ENCODE data around the gene PDE6G.

DNA sequence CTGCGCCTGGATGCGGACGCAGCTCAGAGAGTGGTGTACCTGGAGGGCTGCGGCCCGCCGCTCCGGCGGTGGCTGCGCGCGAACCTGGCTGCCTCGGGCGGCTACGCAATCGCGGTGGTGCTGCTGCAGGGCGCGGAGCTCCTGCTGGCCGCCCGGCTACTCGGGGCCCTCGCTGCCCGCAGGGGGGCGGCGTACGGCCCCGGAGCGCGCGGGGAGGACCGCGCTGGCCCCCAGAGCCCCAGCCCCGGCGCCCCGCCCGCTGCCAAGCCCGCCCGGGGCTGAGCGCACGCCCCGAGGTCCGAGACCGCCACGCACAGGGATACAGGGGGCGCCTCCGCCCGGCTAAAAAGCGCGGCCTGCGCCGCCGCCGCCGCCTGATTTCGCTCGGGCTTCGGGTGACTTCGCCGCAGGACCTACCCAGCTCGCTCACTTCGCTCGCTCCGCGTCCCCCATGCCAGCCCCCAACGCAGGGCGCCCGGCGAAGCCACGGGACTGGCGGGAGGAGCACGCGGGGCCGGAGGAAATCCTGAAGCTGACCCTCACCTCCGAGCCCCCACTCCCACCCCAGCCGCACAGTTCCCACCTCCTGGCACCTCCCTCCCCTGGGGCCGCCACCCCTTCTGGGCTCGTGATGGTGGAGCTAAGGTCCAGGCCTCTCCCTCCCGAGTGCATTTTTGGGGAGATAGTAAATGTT lies 8.2 kb downstream of the PDE6G start:
- TF ChIP-seq POLR2A (IDR thresholded peaks at IDR 0.05) (no peak), POLR2AphosphoS5 (IDR thresholded peaks at IDR 0.05; ENCODE audit: insufficient read depth in 1 of 2, low read depth in 1 of 2) (no peak)
- TF ChIP-seq, protein P1, sequence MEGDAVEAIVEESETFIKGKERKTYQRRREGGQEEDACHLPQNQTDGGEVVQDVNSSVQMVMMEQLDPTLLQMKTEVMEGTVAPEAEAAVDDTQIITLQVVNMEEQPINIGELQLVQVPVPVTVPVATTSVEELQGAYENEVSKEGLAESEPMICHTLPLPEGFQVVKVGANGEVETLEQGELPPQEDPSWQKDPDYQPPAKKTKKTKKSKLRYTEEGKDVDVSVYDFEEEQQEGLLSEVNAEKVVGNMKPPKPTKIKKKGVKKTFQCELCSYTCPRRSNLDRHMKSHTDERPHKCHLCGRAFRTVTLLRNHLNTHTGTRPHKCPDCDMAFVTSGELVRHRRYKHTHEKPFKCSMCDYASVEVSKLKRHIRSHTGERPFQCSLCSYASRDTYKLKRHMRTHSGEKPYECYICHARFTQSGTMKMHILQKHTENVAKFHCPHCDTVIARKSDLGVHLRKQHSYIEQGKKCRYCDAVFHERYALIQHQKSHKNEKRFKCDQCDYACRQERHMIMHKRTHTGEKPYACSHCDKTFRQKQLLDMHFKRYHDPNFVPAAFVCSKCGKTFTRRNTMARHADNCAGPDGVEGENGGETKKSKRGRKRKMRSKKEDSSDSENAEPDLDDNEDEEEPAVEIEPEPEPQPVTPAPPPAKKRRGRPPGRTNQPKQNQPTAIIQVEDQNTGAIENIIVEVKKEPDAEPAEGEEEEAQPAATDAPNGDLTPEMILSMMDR (IDR thresholded peaks at IDR 0.05): no peak
